Measurements from ENCODE around the gene PLD1.
"Not testable (repeated sequence)": the region's sequence is repeated elsewhere in the genome, so short reads cannot be mapped to it uniquely, and the experiment has no call there.

Gene PLD1, protein sequence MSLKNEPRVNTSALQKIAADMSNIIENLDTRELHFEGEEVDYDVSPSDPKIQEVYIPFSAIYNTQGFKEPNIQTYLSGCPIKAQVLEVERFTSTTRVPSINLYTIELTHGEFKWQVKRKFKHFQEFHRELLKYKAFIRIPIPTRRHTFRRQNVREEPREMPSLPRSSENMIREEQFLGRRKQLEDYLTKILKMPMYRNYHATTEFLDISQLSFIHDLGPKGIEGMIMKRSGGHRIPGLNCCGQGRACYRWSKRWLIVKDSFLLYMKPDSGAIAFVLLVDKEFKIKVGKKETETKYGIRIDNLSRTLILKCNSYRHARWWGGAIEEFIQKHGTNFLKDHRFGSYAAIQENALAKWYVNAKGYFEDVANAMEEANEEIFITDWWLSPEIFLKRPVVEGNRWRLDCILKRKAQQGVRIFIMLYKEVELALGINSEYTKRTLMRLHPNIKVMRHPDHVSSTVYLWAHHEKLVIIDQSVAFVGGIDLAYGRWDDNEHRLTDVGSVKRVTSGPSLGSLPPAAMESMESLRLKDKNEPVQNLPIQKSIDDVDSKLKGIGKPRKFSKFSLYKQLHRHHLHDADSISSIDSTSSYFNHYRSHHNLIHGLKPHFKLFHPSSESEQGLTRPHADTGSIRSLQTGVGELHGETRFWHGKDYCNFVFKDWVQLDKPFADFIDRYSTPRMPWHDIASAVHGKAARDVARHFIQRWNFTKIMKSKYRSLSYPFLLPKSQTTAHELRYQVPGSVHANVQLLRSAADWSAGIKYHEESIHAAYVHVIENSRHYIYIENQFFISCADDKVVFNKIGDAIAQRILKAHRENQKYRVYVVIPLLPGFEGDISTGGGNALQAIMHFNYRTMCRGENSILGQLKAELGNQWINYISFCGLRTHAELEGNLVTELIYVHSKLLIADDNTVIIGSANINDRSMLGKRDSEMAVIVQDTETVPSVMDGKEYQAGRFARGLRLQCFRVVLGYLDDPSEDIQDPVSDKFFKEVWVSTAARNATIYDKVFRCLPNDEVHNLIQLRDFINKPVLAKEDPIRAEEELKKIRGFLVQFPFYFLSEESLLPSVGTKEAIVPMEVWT

DNA sequence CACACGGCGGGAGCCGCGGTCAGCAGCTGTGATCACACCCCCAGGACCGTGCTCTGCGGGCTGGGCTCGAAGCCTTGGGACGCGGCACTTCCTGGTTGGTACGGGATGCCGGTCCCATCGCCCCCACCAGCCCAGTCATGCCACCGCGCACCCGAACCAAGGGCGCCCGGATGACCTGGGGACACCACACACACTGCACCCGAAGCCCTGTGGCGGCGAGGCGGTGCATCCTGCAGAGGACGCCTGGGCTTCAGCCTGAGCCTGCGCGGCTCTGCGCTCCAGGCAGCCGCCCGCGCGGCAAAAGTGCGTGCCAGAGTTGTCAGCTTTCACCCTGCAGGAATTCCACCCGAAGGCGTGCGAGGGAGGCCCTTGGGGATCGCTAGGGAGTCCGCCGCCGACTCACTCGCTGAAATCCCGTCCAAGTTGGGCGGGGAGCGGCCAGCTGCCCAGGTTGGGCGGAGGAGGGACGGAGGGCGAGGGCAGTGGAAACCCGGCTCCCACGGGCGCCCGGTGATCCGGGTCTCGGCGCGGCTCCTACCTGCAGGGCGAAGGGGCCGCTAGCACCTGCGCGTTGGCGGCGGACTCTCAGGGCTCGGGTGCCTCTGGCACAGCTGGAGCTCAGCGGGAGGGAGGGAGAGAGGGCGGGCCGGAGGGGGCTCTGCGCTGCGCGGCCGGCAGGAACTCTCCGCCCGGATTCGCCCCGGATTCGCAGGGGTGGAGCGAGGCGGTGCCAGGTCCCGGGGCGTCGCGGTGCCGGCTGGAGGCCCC, at the start of gene PLD1:
TSS of gene PLD1 (minus strand) at position 623 of the 768 bp plus-strand sequence. CDS start 72,432 bp downstream, outside the sequence.
- DNase-seq: peak in 3 of 4 experiments; percentile 9 to 22 (median 14)

DNA sequence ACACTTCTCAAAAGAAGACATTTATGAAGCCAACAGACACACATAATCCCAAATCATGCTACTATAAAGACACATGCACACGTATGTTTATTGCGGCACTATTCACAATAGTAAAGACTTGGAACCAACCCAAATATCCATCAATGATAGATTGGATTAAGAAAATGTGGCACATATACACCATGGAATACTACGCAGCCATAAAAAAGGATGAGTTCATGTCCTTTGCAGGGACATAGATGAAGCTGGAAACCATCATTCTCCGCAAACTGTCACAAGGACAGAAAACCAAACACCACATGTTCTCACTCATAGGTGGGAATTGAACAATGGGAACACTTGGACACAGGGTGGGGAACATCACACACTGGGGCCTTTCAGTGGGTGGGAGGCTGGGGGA, 48.5 kb upstream of the PLD1 start:
- not testable (repeated sequence) for DNase-seq

DNA sequence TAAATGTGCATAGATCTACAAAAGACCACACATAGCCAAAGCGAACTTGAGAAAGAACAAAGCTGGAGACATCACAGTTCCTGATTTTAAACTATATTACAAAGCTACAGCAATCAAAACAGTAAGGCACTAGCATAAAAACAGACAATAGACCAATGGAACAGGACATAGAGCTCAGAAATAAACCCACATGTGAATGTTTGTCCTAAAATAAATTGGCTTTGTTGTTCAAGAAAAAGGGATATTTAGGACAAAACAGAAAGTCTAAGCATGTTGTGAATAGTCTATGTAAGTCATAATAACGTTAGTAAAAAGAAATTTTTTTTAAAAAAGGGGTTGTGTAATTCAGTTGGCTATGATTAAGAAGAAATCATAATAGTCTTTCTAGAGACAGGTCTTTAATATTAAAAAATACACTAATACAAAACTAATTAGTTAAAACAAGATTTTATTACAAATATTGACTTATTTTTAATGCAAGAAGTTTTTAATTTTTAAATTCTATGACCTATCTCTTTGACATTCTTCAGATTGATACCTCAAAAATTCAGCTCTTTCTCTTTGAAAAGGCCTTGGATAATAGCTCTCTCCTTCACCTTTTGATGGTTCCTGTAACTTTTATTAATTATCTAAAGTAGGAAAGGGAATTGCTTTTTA, 44.5 kb upstream of the PLD1 start:
- no peak for DNase-seq

DNA sequence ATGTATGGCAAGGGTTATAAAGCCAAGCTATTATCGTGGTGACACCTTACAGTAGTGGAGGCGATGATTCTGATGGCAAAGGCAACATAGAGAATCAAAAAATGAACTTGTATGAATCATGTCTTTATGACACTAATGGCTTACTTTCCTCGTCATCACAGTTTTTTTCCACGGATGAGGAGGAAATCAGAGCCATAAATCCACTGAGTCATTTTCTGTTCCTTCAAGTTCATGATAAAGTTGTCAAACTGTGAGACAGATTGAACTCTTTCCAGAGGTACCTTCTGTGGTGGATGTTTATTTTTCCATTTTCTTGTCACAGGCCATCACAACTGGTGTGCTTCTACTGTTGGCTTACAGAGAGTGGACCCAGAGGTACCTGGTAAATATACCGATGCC, 41.4 kb upstream of the PLD1 start:
- DNase-seq: no peak

DNA sequence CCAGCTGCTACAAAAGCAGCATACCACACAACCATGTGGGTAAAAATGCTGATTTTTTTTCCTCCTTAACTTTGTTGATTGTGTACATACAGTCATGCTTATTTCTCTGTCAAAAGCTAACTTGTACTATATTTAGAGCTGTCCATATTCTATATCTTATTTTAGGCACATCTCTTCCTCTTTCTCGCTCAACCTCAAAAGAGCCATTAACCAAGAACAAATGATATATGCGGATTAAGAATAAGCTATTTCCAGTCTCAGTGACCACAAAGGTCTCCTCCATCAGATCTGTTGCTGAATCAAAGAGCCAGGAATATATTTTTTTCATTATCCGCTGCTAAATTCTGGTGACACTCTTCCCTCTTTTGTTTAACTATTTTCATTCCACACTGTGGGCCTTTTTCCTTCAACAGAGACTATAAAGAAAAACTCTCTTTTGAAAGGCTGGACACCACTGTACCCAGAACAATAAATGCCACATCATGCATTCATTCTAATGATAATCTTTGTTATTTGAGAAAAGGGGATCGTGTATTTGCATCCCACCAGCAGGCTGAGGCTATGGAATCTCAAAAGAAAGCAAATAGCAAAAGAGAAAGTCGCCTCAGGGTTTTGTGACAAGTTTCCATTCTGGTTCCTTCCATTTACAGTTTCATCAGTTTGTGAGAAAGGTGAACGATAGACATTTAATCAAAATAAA, 40.8 kb upstream of the PLD1 start:
- no peak for DNase-seq

DNA sequence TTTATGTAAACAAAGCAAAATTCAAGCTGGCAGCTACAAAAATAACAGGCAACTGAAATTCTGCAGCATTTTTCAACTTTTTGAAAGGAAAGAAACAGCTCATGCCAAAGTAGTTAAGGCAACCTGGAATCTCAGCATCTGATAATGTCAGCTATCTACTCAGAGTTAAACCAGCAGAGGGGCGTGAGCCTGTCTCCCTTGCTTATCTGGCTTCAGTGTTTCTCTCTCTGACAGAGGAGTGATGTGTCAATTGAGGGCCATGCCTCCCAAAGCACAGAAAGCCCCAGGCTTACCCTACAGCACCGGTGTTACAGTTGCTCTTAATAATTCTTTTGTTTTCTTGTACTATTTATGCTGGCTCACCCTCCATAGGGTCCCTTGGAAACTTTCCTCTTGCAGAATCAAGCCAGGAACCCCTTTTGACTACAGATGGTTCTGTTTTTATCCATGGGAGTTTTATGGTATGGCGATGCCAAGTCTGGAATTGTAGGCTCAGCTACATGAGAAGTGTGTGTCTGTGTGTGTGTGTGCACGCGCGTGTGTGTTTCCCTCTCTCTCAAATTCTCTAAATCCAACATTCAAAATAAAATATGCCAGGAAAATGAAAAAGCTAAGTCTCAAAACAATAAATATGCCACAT, 40.2 kb upstream of the PLD1 start:
- DNase-seq: no peak

DNA sequence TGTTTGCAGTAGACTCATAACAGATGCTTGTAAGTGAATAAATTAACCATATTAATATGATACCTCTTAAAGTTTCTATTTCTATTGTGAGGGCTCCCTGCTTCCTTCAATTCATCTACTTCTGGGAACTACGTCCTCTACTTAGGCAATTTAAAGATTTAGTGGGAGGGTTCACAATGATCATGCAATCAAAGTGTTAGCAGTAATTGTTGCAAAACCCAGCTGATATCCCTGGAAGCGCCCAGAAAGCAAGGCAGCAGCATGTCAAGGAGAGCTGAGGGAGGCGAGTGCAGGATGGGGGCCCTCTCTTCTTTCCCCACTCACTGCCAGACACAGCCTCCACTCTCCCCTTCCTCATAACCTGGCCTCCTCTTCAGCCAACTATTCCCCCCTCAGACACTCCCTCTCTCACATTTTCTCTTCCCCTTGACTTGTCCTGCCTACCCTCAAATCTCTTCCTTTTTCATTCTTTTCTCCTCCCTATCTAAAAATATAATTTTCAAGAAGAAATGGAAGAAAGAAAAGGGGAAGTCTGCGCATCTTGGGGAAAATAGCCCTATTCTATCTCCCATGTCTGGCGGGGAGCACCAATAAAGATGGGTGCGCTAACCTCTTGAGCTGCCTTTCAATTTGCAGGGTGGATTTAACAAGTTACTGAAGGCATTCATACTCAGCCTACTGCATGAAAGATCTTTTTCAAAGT, 39.5 kb upstream of the PLD1 start:
- DNase-seq: no peak

DNA sequence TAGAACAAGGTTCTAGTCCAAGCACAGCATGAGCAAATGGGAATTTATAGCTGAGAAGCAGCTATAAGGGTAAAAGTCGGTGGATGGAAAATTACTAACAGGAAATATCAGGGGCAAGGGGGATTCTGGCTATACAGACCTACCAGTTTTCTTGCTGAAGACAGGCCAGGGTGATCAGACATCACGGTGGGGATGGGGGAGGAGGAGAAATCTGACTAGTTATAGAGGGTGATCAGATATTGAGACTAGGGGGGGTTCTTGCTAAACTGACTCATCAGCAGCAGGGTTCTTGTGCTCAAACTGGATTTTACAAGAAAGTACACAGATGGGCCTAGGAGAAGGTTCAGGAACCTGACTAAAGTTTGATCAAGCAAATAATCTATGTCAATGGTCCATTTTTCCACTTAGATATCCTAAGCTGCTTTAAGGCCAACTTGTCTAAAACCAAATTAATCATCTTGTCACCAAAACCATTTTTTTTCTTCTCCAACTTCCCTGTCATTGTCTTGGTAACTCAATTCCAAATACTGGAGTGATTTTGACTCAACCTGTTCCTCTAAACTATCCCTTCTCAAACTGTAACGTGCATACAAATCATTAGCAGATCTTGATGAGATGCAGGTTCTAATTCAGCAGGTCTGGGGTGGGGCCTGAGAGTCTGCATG, 37.4 kb upstream of the PLD1 start:
- DNase-seq: no peak

DNA sequence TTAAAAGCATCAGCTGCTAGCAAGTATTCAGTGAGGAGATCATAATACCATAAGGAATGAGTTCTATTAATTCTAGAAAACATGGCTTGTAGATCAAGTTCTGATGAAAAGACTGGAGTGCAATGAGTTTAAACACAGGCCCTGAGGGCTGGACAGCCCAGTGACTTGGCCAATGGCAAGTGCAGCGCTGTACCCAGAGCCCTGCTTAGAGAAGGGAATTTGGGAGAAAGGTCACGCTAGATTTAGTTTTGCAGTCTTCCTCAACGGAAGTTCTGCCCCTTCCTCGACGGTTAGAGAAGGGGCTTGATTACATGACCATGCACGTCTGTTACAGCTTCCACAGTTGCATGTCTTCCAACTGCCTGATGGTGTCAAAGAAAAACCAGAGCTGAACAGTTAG, 36.9 kb upstream of the PLD1 start:
- no peak for DNase-seq

DNA sequence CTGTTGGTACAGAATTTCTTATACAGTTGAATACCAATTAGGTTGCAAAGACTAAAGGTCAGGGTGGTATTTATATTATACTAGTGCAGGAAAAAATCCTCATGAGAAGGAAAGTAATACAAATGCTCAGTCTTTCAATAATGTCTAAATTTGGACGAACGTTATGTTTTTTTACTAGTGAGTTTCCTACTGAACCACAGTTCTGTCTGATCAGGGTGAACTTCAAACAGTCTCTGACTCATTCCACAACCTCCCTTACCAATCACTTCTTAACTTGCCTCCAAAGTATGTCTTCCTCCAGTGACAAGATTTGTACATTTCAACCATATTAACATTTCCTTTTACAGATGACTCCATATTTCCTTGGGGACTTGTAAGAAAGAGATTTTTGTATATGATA, 36.3 kb upstream of the PLD1 start:
- no peak for DNase-seq

DNA sequence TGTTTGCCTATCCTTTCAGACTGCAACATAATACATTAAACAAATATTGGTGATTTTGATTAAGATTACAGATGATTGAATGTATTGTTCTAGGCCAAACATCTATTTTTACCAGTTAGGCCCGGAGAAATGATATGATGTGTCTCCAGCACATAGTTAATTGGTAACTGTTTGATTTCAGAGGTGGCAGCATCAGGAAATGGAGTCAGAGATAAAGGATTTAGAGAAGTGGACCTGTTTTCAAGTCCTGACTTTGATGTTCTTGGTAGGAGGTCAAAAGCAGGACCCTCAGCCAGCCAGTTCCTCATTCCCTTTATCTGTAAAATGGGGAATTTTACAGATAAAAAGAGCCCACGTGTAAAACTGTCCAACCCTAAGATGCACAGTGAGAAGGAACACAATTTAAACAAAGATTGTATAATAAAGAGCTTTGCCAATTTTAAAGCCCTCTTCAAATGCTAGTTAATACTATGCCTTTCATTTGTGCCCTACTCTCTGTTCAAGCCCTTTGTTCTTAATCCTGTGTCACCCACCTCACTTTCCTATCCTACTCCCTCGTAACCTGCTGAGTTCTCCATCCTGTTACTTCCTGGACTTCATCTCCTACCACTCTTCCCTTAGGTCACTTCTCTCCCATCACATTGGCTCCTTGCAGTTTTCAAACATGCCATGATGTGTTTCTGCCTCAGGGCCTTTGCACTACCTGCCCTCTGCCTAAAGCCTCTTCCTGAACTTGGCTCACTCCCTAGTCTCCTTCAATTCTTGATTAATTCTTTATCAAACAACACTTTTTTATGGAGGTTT, 35.4 kb upstream of the PLD1 start:
- DNase-seq: no peak

DNA sequence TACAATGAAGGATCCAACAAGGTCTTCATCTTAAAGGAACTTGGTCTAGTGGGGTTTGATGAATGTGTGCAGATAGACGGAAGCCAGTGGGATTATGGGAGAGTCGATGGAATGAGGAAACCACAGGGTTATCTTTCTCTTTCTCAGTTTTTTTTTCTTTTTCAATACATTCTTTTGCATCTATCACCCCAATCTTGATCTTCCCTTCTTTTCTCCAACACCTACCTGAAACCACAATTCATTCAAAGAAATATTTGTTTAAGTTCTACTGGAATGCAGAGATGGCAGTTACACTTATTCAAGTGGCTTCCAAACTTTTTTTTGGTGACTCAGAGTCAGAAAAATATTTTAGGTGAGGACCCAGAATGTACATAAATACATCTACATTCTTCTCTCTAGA, 34.6 kb upstream of the PLD1 start:
- no peak for DNase-seq

DNA sequence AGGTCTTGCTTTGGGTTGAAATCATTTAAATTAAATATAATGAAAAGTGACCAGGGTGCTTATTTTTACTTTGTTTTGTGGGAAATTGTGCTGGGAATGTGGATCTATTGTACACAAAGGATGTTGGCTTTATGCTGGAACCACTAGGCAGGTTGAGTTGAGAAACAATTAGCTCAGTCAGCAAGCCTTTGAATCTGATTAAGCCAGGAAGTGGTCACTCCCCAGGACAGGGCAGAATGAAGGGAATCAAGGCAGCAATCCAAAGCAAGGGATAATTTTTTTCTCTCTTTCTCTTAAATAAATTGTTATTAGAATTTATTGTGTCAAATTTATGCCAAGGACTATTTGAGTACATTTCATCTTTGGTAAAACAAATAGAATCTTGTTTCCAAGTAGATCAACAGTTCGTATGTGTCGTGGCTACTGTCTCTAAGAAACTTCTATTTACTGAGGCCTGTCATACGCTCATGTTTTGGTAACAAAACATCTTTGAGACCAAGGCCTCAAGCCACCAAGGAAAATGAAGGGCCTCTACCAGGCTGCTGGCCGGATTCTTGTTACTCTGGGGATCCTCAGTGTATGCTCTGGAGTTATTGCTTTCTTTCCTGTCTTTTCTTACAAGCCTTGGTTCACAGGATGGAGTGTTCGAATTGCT, 32.7 kb upstream of the PLD1 start, which contains the start of gene TMEM212:
TSS of gene TMEM212 (plus strand) at position 486 of the 655 bp plus-strand sequence. CDS start at position 521, 35 bp downstream.
- DNase-seq: no peak

DNA sequence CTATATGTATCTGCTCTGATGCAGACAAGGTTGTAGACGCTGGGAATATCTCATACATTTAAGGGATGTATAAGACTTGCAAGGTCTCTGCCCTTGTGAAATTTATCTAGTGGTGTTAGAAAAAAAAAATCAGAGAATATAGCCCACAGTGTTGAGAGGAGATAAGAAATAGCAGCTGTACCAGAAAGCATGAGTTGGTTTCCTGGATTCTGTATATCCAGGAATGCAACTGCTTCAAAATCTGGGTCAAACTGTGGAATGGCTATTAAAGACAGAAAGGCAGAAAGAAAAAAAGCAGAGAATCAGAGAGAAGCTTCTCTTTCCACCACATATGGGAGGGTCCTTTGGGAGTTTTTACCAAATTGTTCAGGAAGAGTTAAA, 31.3 kb upstream of the PLD1 start:
- no peak for DNase-seq

DNA sequence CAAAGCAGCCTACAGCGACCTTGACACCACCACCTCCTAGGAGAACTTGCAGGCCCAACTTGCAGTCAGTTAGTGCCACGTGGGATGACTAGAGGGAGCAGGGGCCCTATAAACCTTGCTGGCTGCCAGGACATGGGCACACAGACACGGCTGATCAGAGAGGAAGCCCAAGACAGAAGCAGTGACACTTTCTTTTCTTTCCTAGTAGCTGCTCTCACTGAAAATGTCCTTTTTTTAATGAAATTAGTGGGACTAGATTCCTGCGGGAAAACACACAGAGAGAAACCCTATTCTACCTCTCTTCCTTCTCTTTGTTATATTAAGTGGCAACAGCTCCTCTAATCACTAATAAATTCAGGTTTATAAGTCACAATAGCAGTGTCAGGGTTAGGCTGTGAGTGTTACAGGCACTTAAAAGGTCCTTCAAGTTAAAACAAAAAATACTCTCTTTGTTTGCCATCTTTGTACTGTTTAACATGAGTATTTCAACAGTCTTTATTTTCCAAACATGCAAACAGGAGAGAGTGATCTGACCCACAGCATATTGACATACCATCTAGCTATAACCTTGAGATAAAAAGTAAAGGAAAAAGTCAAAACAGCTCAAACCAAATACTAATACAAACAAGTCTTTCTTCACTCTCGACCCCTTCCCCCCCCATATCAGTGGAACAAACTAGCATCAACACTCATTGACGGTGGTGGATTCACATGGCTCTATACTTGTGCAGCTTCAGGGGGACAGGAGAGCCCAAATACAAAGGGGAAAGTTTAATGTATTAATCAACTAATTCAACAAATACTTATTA, 30.7 kb upstream of the PLD1 start:
- no peak for DNase-seq

DNA sequence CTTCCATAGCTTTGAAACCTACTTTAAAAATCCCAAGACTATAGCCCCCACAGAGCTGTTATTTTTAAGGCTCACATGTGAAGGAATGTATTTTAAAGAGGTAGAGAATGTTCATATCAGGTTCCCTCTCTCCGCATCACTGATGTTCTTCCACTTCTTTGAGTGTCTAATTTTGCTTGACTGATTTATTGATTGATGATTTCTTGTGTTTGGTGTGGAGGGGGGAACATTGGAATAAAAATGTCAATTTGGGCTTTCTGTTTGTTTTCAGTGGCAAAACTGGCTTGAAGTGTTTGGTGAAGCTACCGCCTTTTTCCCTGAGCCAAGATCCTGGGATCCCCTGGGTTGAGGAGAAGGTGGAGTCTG, 30.1 kb upstream of the PLD1 start:
- no peak for DNase-seq

DNA sequence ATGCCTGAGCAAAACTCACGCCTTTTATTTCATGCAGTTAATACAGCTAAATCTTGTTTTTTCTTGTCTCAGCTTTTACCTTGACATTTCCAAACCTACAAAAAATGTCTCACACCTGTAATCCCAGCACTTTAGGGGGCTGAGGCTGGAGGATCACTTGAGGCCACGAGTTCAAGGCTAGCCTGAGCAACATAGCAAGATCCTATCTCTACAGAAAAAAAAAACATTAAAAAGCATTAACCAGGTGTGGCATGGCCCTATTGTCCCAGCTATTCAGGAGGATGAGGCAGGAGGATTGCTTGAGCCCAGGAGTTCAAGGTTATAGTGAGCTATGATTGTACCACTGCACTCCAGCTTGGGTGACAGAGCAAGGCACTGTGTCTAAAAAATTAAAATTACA, 29.0 kb upstream of the PLD1 start:
- no peak for DNase-seq
